ENCODE results near the gene IGLL5. TPM values are rescaled to one million over a fixed set of nuclear protein-coding genes. Genes with fewer than 3 reads are reported as not detected.

Gene IGLL5
- polyA plus RNA-seq, 1 donor, result 0.16 TPM

DNA sequence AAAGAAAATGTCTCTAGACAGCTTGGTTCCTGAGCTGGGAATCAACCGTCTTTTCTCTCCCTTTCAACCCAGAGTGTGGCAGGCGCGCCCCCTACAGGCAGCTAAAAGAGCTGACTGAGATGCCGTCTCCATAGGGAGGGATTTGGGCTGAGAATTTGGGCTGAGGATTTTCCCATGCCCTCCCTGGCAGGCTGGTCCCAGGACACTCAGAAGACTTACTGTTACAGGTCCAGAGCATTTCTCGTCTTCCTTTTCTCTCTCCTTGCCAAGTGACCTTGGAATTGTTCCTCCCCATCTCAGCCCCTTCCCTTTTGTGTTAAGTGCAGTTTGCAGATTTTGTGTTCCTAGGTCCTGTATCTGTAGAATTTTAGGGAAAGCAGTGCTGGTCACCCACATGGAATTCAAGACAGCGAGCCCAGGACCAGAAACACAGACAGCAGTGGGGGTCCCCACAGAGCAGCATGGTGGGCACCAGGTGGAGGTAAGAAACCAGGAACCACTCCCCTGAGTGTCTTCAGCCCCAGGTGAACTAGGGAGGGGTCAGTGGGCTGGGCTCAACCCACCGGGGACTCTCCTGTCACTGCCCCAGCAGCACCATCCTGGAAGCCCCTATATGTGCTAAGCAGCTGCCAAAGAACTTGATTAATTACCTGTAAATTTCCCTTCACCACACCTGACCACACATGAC is 9.9 kb upstream of the IGLL5 start:
- no peak overlapping the region for H3K27ac ChIP-seq (ENCODE audit: low read length)
- no peak overlapping the region for H3K4me3 ChIP-seq (ENCODE audit: low read length)
- peaks cover 5% of the 10 kb centered on the region for H3K9me3 ChIP-seq (ENCODE audit: control insufficient read depth, low read depth, low read length)
- H3K27me3 ChIP-seq (ENCODE audit: control insufficient read depth, insufficient read depth, low read length), result no peaks in the 10 kb centered on the region
- no peaks in the 10 kb centered on the region for H3K36me3 ChIP-seq (ENCODE audit: control insufficient read depth, insufficient read depth, low read length)
- H3K4me1 ChIP-seq (ENCODE audit: control insufficient read depth, insufficient read depth, low read length), result no peaks in the 10 kb centered on the region
- peak; percentile 20 to 22 for DNase-seq
- WGBS (ENCODE audit: insufficient coverage, low lambda C conversion rate), result 0% methylated on average over 1 of the region's 7 CpGs

DNA sequence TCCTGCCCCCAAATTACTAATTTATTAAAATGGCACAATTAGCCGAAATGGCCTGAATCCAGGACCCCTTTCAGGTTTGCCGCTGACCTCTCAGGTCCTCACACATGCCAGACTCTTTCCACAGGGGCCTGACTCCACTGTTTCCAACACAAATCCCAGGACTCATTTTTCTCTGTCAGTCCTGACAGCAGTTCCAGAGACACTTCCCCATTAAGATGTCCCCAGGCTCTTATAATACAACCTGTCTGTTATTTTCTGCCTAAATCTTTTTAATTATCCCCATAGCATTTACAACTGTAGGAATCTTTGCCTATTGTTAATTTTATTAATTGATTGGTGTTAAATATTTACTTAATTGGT is 9.4 kb upstream of the IGLL5 start:
- Histone ChIP-seq H3K27me3 (ENCODE audit: control insufficient read depth, insufficient read depth, low read length) (no peaks in the 10 kb centered on the region), H3K4me1 (ENCODE audit: control insufficient read depth, insufficient read depth, low read length) (no peaks in the 10 kb centered on the region), H3K27ac (ENCODE audit: low read length) (no peak overlapping the region), H3K36me3 (ENCODE audit: control insufficient read depth, insufficient read depth, low read length) (no peaks in the 10 kb centered on the region), H3K4me3 (ENCODE audit: low read length) (no peak overlapping the region), H3K9me3 (ENCODE audit: control insufficient read depth, low read depth, low read length) (peaks cover 5% of the 10 kb centered on the region)
- DNase-seq, result no peak
- WGBS (ENCODE audit: insufficient coverage, low lambda C conversion rate), result no CpG with 5 or more reads among the region's 2 CpGs

GRCh38 chr22:22878801-22879674 is 8.6 kb upstream of the IGLL5 start:
- WGBS (ENCODE audit: insufficient coverage, low lambda C conversion rate), result 80% methylated on average over 1 of the region's 11 CpGs
- no peak overlapping the region for H3K4me3 ChIP-seq (ENCODE audit: low read length)
- no peak for DNase-seq

GRCh38 chr22:22879675-22880155 is 7.9 kb upstream of the IGLL5 start:
- no peak for DNase-seq
- no peak overlapping the region for H3K27ac ChIP-seq (ENCODE audit: low read length)
- no peaks in the 10 kb centered on the region for H3K36me3 ChIP-seq (ENCODE audit: control insufficient read depth, insufficient read depth, low read length)
- no peak overlapping the region for H3K4me3 ChIP-seq (ENCODE audit: low read length)
- H3K9me3 ChIP-seq (ENCODE audit: control insufficient read depth, low read depth, low read length), result no peaks in the 10 kb centered on the region
- no peaks in the 10 kb centered on the region for H3K4me1 ChIP-seq (ENCODE audit: control insufficient read depth, insufficient read depth, low read length)
- no peaks in the 10 kb centered on the region for H3K27me3 ChIP-seq (ENCODE audit: control insufficient read depth, insufficient read depth, low read length)
- WGBS (ENCODE audit: insufficient coverage, low lambda C conversion rate), result 80% methylated on average over 2 of the region's 5 CpGs

More at GRCh38 chr22:22878801-22879674, 8.6 kb upstream of the IGLL5 start:
- peaks cover 4% of the 10 kb centered on the region for H3K9me3 ChIP-seq (ENCODE audit: control insufficient read depth, low read depth, low read length)
- H3K4me1 ChIP-seq (ENCODE audit: control insufficient read depth, insufficient read depth, low read length), result no peaks in the 10 kb centered on the region
- no peak overlapping the region for H3K27ac ChIP-seq (ENCODE audit: low read length)
- no peaks in the 10 kb centered on the region for H3K36me3 ChIP-seq (ENCODE audit: control insufficient read depth, insufficient read depth, low read length)
- H3K27me3 ChIP-seq (ENCODE audit: control insufficient read depth, insufficient read depth, low read length), result no peaks in the 10 kb centered on the region

DNA sequence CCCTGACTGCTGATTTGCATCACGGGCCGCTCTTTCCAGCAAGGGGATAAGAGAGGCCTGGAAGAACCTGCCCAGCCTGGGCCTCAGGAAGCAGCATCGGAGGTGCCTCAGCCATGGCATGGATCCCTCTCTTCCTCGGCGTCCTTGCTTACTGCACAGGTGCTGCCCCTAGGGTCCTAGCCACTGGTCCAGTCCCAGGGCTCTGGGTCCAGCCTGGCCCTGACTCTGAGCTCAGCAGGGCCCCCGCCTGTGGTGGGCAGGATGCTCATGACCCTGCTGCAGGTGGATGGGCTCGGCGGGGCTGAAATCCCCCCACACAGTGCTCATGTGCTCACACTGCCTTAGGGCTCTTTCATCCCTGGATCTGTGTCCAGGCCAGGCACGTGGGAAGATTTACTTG is 7.0 kb upstream of the IGLL5 start:
- H3K27ac ChIP-seq (ENCODE audit: low read length), result no peak overlapping the region
- WGBS (ENCODE audit: insufficient coverage, low lambda C conversion rate), result no CpG with 5 or more reads among the region's 9 CpGs
- H3K4me1 ChIP-seq (ENCODE audit: control insufficient read depth, insufficient read depth, low read length), result no peaks in the 10 kb centered on the region
- no peaks in the 10 kb centered on the region for H3K27me3 ChIP-seq (ENCODE audit: control insufficient read depth, insufficient read depth, low read length)
- no peak overlapping the region for H3K4me3 ChIP-seq (ENCODE audit: low read length)
- H3K36me3 ChIP-seq (ENCODE audit: control insufficient read depth, insufficient read depth, low read length), result no peaks in the 10 kb centered on the region
- H3K9me3 ChIP-seq (ENCODE audit: control insufficient read depth, low read depth, low read length), result no peaks in the 10 kb centered on the region
- DNase-seq, result no peak

GRCh38 chr22:22881116-22882000 is 6.3 kb upstream of the IGLL5 start:
- Histone ChIP-seq H3K27me3 (ENCODE audit: control insufficient read depth, insufficient read depth, low read length) (no peaks in the 10 kb centered on the region), H3K4me3 (ENCODE audit: low read length) (no peak overlapping the region), H3K9me3 (ENCODE audit: control insufficient read depth, low read depth, low read length) (no peaks in the 10 kb centered on the region), H3K4me1 (ENCODE audit: control insufficient read depth, insufficient read depth, low read length) (no peaks in the 10 kb centered on the region), H3K27ac (ENCODE audit: low read length) (no peak overlapping the region), H3K36me3 (ENCODE audit: control insufficient read depth, insufficient read depth, low read length) (no peaks in the 10 kb centered on the region)
- WGBS (ENCODE audit: insufficient coverage, low lambda C conversion rate), result no CpG with 5 or more reads among the region's 10 CpGs
- DNase-seq, result peak in 1 of 2 donors; percentile 18

GRCh38 chr22:22882033-22882717 is 5.4 kb upstream of the IGLL5 start:
- no peaks in the 10 kb centered on the region for H3K9me3 ChIP-seq (ENCODE audit: control insufficient read depth, low read depth, low read length)
- H3K36me3 ChIP-seq (ENCODE audit: control insufficient read depth, insufficient read depth, low read length), result no peaks in the 10 kb centered on the region
- no peaks in the 10 kb centered on the region for H3K27me3 ChIP-seq (ENCODE audit: control insufficient read depth, insufficient read depth, low read length)
- WGBS (ENCODE audit: insufficient coverage, low lambda C conversion rate), result no CpG with 5 or more reads among the region's 6 CpGs
- no peaks in the 10 kb centered on the region for H3K4me1 ChIP-seq (ENCODE audit: control insufficient read depth, insufficient read depth, low read length)
- H3K4me3 ChIP-seq (ENCODE audit: low read length), result no peak overlapping the region
- no peak for DNase-seq
- no peak overlapping the region for H3K27ac ChIP-seq (ENCODE audit: low read length)

GRCh38 chr22:22883090-22883727 is 4.4 kb upstream of the IGLL5 start:
- Histone ChIP-seq H3K36me3 (ENCODE audit: control insufficient read depth, insufficient read depth, low read length) (no peaks in the 10 kb centered on the region), H3K4me3 (ENCODE audit: low read length) (no peak overlapping the region), H3K9me3 (ENCODE audit: control insufficient read depth, low read depth, low read length) (no peaks in the 10 kb centered on the region), H3K27ac (ENCODE audit: low read length) (no peak overlapping the region), H3K4me1 (ENCODE audit: control insufficient read depth, insufficient read depth, low read length) (no peaks in the 10 kb centered on the region), H3K27me3 (ENCODE audit: control insufficient read depth, insufficient read depth, low read length) (no peaks in the 10 kb centered on the region)
- WGBS (ENCODE audit: insufficient coverage, low lambda C conversion rate), result no CpG with 5 or more reads among the region's 11 CpGs
- DNase-seq, result no peak

DNA sequence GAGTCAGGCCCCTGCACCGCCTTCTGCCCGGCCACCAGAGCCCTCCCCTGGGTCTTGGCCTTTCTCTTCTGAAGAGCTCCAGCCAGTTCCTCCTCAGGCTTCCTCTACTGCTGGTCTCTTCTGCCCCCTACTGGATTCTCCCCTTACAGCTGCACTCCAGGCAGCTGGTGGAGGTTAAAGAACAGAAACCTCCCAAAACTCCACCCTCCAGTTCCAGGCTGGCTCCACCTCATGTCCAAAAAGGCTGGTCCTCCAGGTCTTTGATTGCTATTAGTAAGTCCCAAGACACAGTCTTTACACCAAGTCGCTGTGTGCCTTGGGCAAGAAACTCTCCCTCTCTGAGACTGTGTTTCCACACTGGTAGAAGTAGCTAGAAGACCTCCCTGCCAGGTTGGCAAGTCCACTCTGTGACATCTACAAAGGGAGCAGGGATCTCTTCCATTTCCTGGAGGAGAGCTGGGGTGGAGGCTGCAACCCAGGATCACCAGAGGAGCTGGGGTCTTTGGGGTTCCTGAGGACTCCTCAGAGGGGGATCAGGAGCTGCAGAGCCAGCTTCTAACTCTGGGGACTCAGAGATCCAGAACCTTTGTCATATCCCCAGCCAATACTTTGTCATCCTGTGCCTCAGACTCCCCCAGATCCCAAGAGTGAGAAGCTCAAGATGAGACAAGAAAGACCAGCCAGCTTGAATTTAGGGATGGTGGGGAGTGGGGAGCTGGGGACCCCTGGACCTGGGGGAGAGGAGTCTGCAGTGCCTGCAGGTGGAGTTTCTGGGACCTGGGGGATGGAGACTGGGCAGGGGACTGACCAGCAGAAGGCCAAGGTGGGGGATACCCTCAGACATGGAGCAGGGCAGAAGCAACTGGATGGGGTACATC is 3.4 kb upstream of the IGLL5 start:
- H3K27ac ChIP-seq (ENCODE audit: low read length), result no peak overlapping the region
- no peaks in the 10 kb centered on the region for H3K36me3 ChIP-seq (ENCODE audit: control insufficient read depth, insufficient read depth, low read length)
- no peaks in the 10 kb centered on the region for H3K9me3 ChIP-seq (ENCODE audit: control insufficient read depth, low read depth, low read length)
- DNase-seq, result peak; percentile 53 to 66
- WGBS (ENCODE audit: insufficient coverage, low lambda C conversion rate), result no CpG with 5 or more reads among the region's 3 CpGs
- H3K27me3 ChIP-seq (ENCODE audit: control insufficient read depth, insufficient read depth, low read length), result no peaks in the 10 kb centered on the region
- H3K4me1 ChIP-seq (ENCODE audit: control insufficient read depth, insufficient read depth, low read length), result no peaks in the 10 kb centered on the region
- H3K4me3 ChIP-seq (ENCODE audit: low read length), result no peak overlapping the region

Data from large intestine (tissue), 3 donors.